A673 (cell line): ENCODE measurements around the gene IGF1R. TPM values are rescaled to one million over a fixed set of nuclear protein-coding genes. Genes with fewer than 3 reads are reported as not detected.

Experiments
- BruUV-seq: library from RNA; stranded (reverse); fragments of 400-500 nt; replicated peaks from 2 replicates; lab custom pipeline; 2021; lab: Mats Ljungman, UMichigan
- CTCF ChIA-PET: fragments of 300-600 bp; sonication (Branson Sonifier 250); formaldehyde crosslinking; loops from one replicate; lab custom pipeline; 2022; ENCODE audit warnings: antibody characterized with exemption; lab: Charles Lee
- POLR2A ChIA-PET: fragments of 300-600 bp; sonication (Branson Sonifier 250); formaldehyde crosslinking; loops from one replicate; lab custom pipeline; 2022; ENCODE audit warnings: antibody characterized with exemption; ENCODE audit not compliant: low non-redundant PET; lab: Charles Lee
- DNase-seq: peaks from one replicate; pipeline ENCODE4 v3.0.0-alpha.2; 2015; ENCODE audit warnings: low spot score
- H3K27ac ChIP-seq: fragments of 200-600 bp; sonication (generic); 2 replicates; pipeline ENCODE4 v1.5.1; 2016; ENCODE audit warnings: mixed run types, low read depth, mild to moderate bottlenecking, mixed read lengths, antibody characterized with exemption, low read length; ENCODE audit not compliant: poor library complexity, severe bottlenecking
- H3K27me3 ChIP-seq: fragments of 200-600 bp; sonication (generic); replicated peaks from 2 replicates; pipeline ENCODE4 v1.6.1; 2017; ENCODE audit warnings: mixed run types, low read depth, mild to moderate bottlenecking, mixed read lengths, antibody characterized with exemption, low read length; ENCODE audit not compliant: insufficient read depth, poor library complexity
- H3K36me3 ChIP-seq: fragments of 200-600 bp; sonication (generic); 2 replicates; pipeline ENCODE4 v1.6.1; 2016; ENCODE audit warnings: mixed run types, mild to moderate bottlenecking, mixed read lengths, antibody characterized with exemption, low read length; ENCODE audit not compliant: insufficient read depth, poor library complexity, severe bottlenecking
- H3K4me1 ChIP-seq: fragments of 200-600 bp; sonication (generic); 2 replicates; pipeline ENCODE4 v1.6.1; 2017; ENCODE audit warnings: mixed run types, mild to moderate bottlenecking, mixed read lengths, antibody characterized with exemption, low read length; ENCODE audit not compliant: insufficient read depth, poor library complexity, severe bottlenecking
- H3K4me3 ChIP-seq: fragments of 200-600 bp; sonication (generic); 2 replicates; pipeline ENCODE4 v1.5.1; 2016; ENCODE audit warnings: low read depth, mixed run types, mild to moderate bottlenecking, mixed read lengths, low read length; ENCODE audit not compliant: poor library complexity, severe bottlenecking
- H3K9me3 ChIP-seq: fragments of 200-600 bp; sonication (generic); 2 replicates; pipeline ENCODE4 v1.6.1; 2016; ENCODE audit warnings: mixed run types, low read depth, mild to moderate bottlenecking, mixed read lengths, antibody characterized with exemption, low read length; ENCODE audit not compliant: poor library complexity, severe bottlenecking
- EZH2 ChIP-seq: fragments of 200-600 bp; sonication (generic); IDR thresholded peaks from 2 replicates; pipeline ENCODE4 v1.6.1; 2017; ENCODE audit warnings: borderline replicate concordance, low read depth, mild to moderate bottlenecking, mixed read lengths, antibody characterized with exemption, low read length; ENCODE audit not compliant: poor library complexity, severe bottlenecking
- intact Hi-C: fragments of 100-400 bp; cut with micrococcal nuclease; formaldehyde crosslinking; loops from one replicate; pipeline ENCODE4 v1.10.0; 2022; ENCODE audit not compliant: unreplicated experiment
- total RNA-seq: library from RNA; stranded (reverse); gene quantifications from 2 replicates; pipeline ENCODE4 v1.2.3, GENCODE V29; 2021
- TF ChIP-seq, protein P1 (sequence below): fragments of 300-800, 200-600 bp; sonication (generic); conservative IDR thresholded peaks from 2 replicates; pipeline ENCODE4 v1.5.1; 2017; ENCODE audit warnings: low read depth, mild to moderate bottlenecking, antibody characterized with exemption, low read length, moderate library complexity, mixed read lengths

IGF1R gene
- total RNA-seq, 1 experiment from 2014 or later, result 34.9 TPM

- Histone ChIP-seq H3K4me3 (no peak overlapping the region), H3K4me1 (peaks cover 24% of the 10 kb centered on the region), H3K27me3 (no peaks in the 10 kb centered on the region), H3K27ac (no peak overlapping the region), H3K9me3 (no peaks in the 10 kb centered on the region), H3K36me3 (no peaks in the 10 kb centered on the region)
- intact Hi-C loops, result no loop called here
- no peak for TF ChIP-seq EZH2
- TF ChIP-seq, protein P1, sequence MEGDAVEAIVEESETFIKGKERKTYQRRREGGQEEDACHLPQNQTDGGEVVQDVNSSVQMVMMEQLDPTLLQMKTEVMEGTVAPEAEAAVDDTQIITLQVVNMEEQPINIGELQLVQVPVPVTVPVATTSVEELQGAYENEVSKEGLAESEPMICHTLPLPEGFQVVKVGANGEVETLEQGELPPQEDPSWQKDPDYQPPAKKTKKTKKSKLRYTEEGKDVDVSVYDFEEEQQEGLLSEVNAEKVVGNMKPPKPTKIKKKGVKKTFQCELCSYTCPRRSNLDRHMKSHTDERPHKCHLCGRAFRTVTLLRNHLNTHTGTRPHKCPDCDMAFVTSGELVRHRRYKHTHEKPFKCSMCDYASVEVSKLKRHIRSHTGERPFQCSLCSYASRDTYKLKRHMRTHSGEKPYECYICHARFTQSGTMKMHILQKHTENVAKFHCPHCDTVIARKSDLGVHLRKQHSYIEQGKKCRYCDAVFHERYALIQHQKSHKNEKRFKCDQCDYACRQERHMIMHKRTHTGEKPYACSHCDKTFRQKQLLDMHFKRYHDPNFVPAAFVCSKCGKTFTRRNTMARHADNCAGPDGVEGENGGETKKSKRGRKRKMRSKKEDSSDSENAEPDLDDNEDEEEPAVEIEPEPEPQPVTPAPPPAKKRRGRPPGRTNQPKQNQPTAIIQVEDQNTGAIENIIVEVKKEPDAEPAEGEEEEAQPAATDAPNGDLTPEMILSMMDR, result no peak
- ChIA-PET POLR2A (no interaction called here), CTCF (no interaction called here)
- DNase-seq, result no peak
- BruUV-seq, result no TSS peak
Observed at GRCh38 chr15:98740295-98740694, 92.0 kb downstream of the IGF1R start.

- DNase-seq, result no peak
- no peaks in the 10 kb centered on the region for H3K36me3 ChIP-seq
- POLR2A ChIA-PET, result no interaction called here
- CTCF ChIA-PET, result no interaction called here
- no peak for TF ChIP-seq EZH2
- TF ChIP-seq, protein P1, result no peak
- no peak overlapping the region for H3K4me3 ChIP-seq
- no peak overlapping the region for H3K27ac ChIP-seq
- intact Hi-C loops, result no loop called here
- no TSS peak for BruUV-seq
- H3K9me3 ChIP-seq, result no peaks in the 10 kb centered on the region
- no peaks in the 10 kb centered on the region for H3K27me3 ChIP-seq
- H3K4me1 ChIP-seq, result peaks cover 17% of the 10 kb centered on the region
Observed at GRCh38 chr15:98740963-98741362, 92.6 kb downstream of the IGF1R start.

- Histone ChIP-seq H3K27me3 (no peaks in the 10 kb centered on the region), H3K4me3 (no peak overlapping the region), H3K4me1 (peaks cover 4% of the 10 kb centered on the region), H3K27ac (no peak overlapping the region), H3K36me3 (no peaks in the 10 kb centered on the region), H3K9me3 (no peaks in the 10 kb centered on the region)
- POLR2A ChIA-PET, result no interaction called here
- TF ChIP-seq EZH2, result no peak
- TF ChIP-seq, protein P1, result no peak
- BruUV-seq, result no TSS peak
- DNase-seq, result no peak
- CTCF ChIA-PET, result no interaction called here
- intact Hi-C loops, result no loop called here
Observed at GRCh38 chr15:98743177-98743576, 94.8 kb downstream of the IGF1R start.
